ENCODE results near the gene FN1.

DNA sequence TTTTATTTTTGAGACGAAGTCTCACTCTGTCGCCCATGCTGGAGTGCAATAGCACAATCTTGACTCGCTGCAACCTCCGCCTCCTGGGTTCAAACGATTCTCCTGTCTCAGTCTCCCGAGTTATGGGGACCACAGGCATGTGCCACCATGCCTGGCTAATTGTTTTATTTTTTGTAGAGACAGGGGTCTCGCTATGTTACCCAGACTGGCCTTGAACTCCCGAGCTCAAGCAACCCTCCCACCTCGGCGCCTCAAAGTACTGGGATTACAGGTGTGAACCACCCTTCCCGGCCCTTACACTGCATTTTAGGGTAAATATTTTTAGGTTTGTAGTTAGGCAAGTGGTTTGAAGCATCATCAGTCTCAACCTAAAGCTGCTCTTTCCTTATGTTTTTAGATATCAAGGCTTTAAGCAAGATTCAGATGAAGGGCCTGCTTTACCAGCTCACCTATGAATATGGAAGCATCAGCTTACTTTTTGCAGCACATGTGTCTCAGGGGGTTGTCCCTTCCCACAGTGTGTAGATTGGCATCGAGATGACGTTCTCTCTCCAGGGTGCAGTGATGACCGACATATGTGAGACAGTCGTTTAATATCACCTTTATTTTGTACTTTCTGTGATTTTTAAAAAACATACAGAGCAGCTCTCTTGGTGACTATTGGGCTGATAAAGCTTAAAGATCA, 76.8 kb downstream of the FN1 start:
- TF ChIP-seq, protein P1, sequence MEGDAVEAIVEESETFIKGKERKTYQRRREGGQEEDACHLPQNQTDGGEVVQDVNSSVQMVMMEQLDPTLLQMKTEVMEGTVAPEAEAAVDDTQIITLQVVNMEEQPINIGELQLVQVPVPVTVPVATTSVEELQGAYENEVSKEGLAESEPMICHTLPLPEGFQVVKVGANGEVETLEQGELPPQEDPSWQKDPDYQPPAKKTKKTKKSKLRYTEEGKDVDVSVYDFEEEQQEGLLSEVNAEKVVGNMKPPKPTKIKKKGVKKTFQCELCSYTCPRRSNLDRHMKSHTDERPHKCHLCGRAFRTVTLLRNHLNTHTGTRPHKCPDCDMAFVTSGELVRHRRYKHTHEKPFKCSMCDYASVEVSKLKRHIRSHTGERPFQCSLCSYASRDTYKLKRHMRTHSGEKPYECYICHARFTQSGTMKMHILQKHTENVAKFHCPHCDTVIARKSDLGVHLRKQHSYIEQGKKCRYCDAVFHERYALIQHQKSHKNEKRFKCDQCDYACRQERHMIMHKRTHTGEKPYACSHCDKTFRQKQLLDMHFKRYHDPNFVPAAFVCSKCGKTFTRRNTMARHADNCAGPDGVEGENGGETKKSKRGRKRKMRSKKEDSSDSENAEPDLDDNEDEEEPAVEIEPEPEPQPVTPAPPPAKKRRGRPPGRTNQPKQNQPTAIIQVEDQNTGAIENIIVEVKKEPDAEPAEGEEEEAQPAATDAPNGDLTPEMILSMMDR (IDR thresholded peaks at IDR 0.05) = no peak
- TF ChIP-seq POLR2AphosphoS5 (IDR thresholded peaks at IDR 0.05) = no peak
- no peak for TF ChIP-seq EP300 (IDR thresholded peaks at IDR 0.05)
- TF ChIP-seq POLR2A (IDR thresholded peaks at IDR 0.05) = no peak
